HepG2 (cell line): ENCODE results near the gene NACC2. TPM values are rescaled to one million over a fixed set of nuclear protein-coding genes. Genes with fewer than 3 reads are reported as not detected.
A peak's percentile ranks its signal among the peaks of the same experiment; 100 is the strongest.

Experiments
- ATAC-seq: fragments of 200-7000 bp; cut with Tn5 transposase; 3 replicates; pipeline ENCODE4 v1.9.1; 2020; ENCODE audit warnings: mild to moderate bottlenecking, moderate library complexity
- BruUV-seq: library from RNA; stranded (reverse); fragments of 400-500 nt; replicated peaks from 2 replicates; lab custom pipeline; 2021; lab: Mats Ljungman, UMichigan
- CTCF ChIA-PET: fragments of 300-600 bp; formaldehyde crosslinking; extraction: SDS; loops from one replicate; lab custom pipeline; 2021; ENCODE audit warnings: low total read pairs, inconsistent platforms, low intra/inter-chr PET ratio; lab: Yijun Ruan, JAX
- POLR2A ChIA-PET: fragments of 350-600 bp; sonication (Branson Sonifier 250); formaldehyde crosslinking; loops from one replicate; lab custom pipeline; 2020; ENCODE audit warnings: antibody characterized with exemption, inconsistent platforms; lab: Yijun Ruan, JAX
- DNase-seq: peaks from one replicate; pipeline ENCODE4 v3.0.0-alpha.2; 2015; ENCODE audit warnings: low spot score
- FAIRE-seq: peaks from 3 replicates; lab custom pipeline; 2011; peaks lifted over from hg19 to GRCh38; lab: Jason Lieb, UNC
- H2AFZ ChIP-seq: one replicate; pipeline ENCODE4 v1.6.1; 2011; ENCODE audit warnings: low read length, inconsistent platforms
- H3K27ac ChIP-seq: fragments of 300-600 bp; 3 replicates; pipeline ENCODE4 v1.8.0; 2011; ENCODE audit warnings: mixed run types, mild to moderate bottlenecking, mixed read lengths, low read length, inconsistent platforms; ENCODE audit not compliant: insufficient read depth; ENCODE audit errors: extremely low read length
- H3K27me3 ChIP-seq, 2 experiments: fragments of 200-600 bp in 1 of 2; 2 replicates in 1 of 2; 3 replicates in 1 of 2; pipeline versions ENCODE4 v1.6.0 to v1.8.0; 2011; ENCODE audit warnings: low read length in 2 of 2, mild to moderate bottlenecking in 2 of 2, moderate library complexity in 2 of 2, inconsistent platforms in 1 of 2; ENCODE audit not compliant: insufficient read depth in 2 of 2, control insufficient read depth in 1 of 2
- H3K36me3 ChIP-seq, 2 experiments: fragments of 200-600 bp in 1 of 2; replicated peaks in 1 of 2; 2 replicates in 1 of 2; 3 replicates in 1 of 2; pipeline versions ENCODE4 v1.5.1 to v1.8.0; 2011; ENCODE audit warnings: low read length in 2 of 2, inconsistent platforms in 1 of 2; ENCODE audit not compliant: insufficient read depth in 2 of 2, control insufficient read depth in 1 of 2
- H3K4me1 ChIP-seq: 2 replicates; pipeline ENCODE4 v1.5.1; 2012; ENCODE audit warnings: low read length, inconsistent platforms; ENCODE audit not compliant: insufficient read depth
- H3K4me2 ChIP-seq: 2 replicates; pipeline ENCODE4 v1.6.0; 2011; ENCODE audit warnings: low read depth, low read length, inconsistent platforms
- H3K4me3 ChIP-seq, 3 experiments: fragments of 200-600 bp in 1 of 3; sonication (generic), shearing (Covaris generic) in 1 of 3; replicated peaks in 1 of 3; 2 replicates each; pipeline ENCODE4 v1.5.1; 2011 to 2016; ENCODE audit warnings: low read length in 3 of 3, inconsistent platforms in 2 of 3, low read depth in 2 of 3, mild to moderate bottlenecking in 2 of 3, control low read depth in 1 of 3, mixed read lengths in 1 of 3; ENCODE audit not compliant: insufficient read depth in 1 of 3
- H3K79me2 ChIP-seq: one replicate; pipeline ENCODE4 v1.6.1; 2011; ENCODE audit warnings: low read length, inconsistent platforms; ENCODE audit not compliant: insufficient read depth
- H3K9ac ChIP-seq: 2 replicates; pipeline ENCODE4 v1.6.0; 2011; ENCODE audit warnings: mild to moderate bottlenecking, low read depth, low read length, inconsistent platforms; ENCODE audit not compliant: insufficient read depth
- H3K9me3 ChIP-seq: 2 replicates; pipeline ENCODE4 v1.5.1; 2012; ENCODE audit warnings: mild to moderate bottlenecking, low read length
- H4K20me1 ChIP-seq: 2 replicates; pipeline ENCODE4 v1.6.0; 2011; ENCODE audit warnings: inconsistent platforms, mild to moderate bottlenecking, low read length, moderate library complexity; ENCODE audit not compliant: insufficient read depth
- ADNP ChIP-seq: sonication (generic); formaldehyde crosslinking; IDR thresholded peaks from 2 replicates; pipeline ENCODE4 v1.4.0; 2020; ENCODE audit warnings: missing genetic modification reagents
- CBX2 ChIP-seq, 2 experiments: fragments of 200-600 bp in 1 of 2; sonication (generic); formaldehyde crosslinking in 1 of 2; IDR thresholded peaks; 2 replicates each; pipeline versions ENCODE4 v1.7.0 to v1.8.1; 2018 to 2022; ENCODE audit warnings: low read depth in 2 of 2, low read length in 1 of 2, mild to moderate bottlenecking in 1 of 2, missing genetic modification reagents in 1 of 2
- FOXJ3 ChIP-seq: sonication (generic); formaldehyde crosslinking; IDR thresholded peaks from 2 replicates; pipeline ENCODE4 v1.4.0; 2020; ENCODE audit warnings: missing genetic modification reagents, mild to moderate bottlenecking, borderline replicate concordance
- GABPA ChIP-seq, 2 experiments: IDR thresholded peaks; 2 replicates each; pipeline ENCODE4 v1.6.1; 2011 to 2016; ENCODE audit warnings: low read depth in 2 of 2, low read length in 1 of 2, missing biosample characterization in 1 of 2, missing genetic modification characterization in 1 of 2
- NCOA1 ChIP-seq: sonication (generic); formaldehyde crosslinking; IDR thresholded peaks from 2 replicates; pipeline ENCODE4 v1.9.0; 2021; ENCODE audit warnings: missing genetic modification reagents
- ZBTB42 ChIP-seq: sonication (generic); formaldehyde crosslinking; IDR thresholded peaks from 2 replicates; pipeline ENCODE4 v1.5.0; 2020; ENCODE audit warnings: mild to moderate bottlenecking, missing genetic modification reagents
- ZNF280B ChIP-seq: sonication (generic); formaldehyde crosslinking; IDR thresholded peaks from 2 replicates; pipeline ENCODE4 v1.5.0; 2020; ENCODE audit warnings: missing genetic modification reagents, mild to moderate bottlenecking, borderline replicate concordance
- ZNF3 ChIP-seq: IDR thresholded peaks from 2 replicates; pipeline ENCODE4 v1.7.0; 2017; ENCODE audit warnings: inconsistent platforms
- WGBS: methylation state at CpG from one replicate; pipeline ENCODE4 v1.1.6; 2017; ENCODE audit warnings: low lambda C conversion rate; 5-methylcytosine and 5-hydroxymethylcytosine counted together
- in situ Hi-C: cut with HindIII; loops from 2 replicates; pipeline ENCODE4 v1.10.0; 2017; ENCODE audit warnings: low pct_unique_long_range_greater_than_20kb; ENCODE audit not compliant: extremely low pct_ligation_motif_present
- intact Hi-C: fragments of 100-400 bp; cut with micrococcal nuclease; formaldehyde crosslinking; loops from one replicate; pipeline ENCODE4 v1.10.0; 2022; ENCODE audit not compliant: unreplicated experiment
- polyA plus RNA-seq, 8 experiments: library from polyadenylated mRNA; depleted of rRNA in 3 of 8; stranded (reverse) in 7 of 8; unstranded in 1 of 8; fragments of >200 nt; fragmentation: Illumina TruSeq in 4 of 8; extraction: Trizol in 4 of 8; gene quantifications; 2 replicates each; pipeline versions ENCODE4 v1.2.1 to v1.2.3, GENCODE V29; 2011 to 2016; ENCODE audit warnings: low read depth in 4 of 8, missing spikeins in 1 of 8, mixed read lengths in 1 of 8; ENCODE audit not compliant: insufficient read depth in 1 of 8
- total RNA-seq, 5 experiments: library from RNA; depleted of rRNA; stranded (reverse); fragments of >200 nt; fragmentation: Illumina TruSeq; extraction: Trizol; gene quantifications; 2 replicates each; pipeline ENCODE4 v1.2.3, GENCODE V29; 2016; ENCODE audit warnings: low read depth in 1 of 5
- TF ChIP-seq, protein P1 (sequence below): IDR thresholded peaks from 2 replicates; pipeline ENCODE4 v1.6.1; 2012; ENCODE audit warnings: low read depth, low read length, improper control_type of control experiment

Gene NACC2
- total and polyA plus RNA-seq, 2 of the 13 experiments (the other 11 are each of a cell fraction or from before 2014, with no cell fraction given), result 5.9 to 12.3 TPM

GRCh38 chr9:136090768-136091581 is 4.1 kb downstream of the NACC2 start (continued):
- no peak for TF ChIP-seq CBX2 (IDR thresholded peaks at IDR 0.05; ENCODE audit: low read depth, low read length)
- no peak for TF ChIP-seq CBX2 (CRISPR knock-in tag; IDR thresholded peaks at IDR 0.05; ENCODE audit: low read depth)
- 0 out of 2 replicates have a peak, but pooled peaks have one; percentile 53 for TF ChIP-seq ZNF280B (CRISPR knock-in tag)
- no peak for TF ChIP-seq NCOA1 (CRISPR knock-in tag)
- no peak for TF ChIP-seq FOXJ3 (CRISPR knock-in tag)
- no peak for TF ChIP-seq ZBTB42 (CRISPR knock-in tag)

DNA sequence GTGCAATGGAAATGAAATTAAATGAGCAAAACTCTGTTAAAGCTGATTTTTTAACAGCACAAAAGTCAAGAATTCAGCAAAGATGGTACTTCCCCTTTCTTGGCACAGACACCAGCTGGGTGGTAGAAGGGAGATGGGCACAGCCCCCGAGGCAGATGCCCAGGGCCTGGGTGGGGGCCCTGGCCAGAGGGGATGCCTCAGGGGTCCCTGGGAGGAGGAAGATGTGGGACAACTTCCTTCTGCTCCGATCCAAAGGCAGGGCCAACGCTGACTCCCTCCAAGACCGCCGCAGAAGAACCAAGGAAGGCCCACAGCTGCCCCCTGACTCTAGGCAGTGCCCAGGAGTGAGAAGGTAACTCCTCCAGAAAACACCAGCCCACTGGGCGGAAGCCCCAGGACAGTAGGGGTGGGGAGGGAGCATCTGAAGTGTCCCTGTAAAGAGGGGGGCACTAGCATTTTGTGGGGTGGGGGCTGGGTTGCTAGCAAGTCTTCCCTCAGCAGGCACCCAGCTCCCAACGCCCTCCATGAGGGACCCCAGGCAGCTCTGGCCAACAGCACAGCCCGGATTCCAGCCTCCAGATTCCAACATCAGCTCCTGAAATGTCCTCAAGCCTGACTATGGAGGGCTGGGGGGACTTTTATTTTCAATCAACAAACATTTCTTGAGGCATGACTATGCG is 4.9 kb downstream of the NACC2 start:
- CTCF ChIA-PET, result interaction anchor here (0.9 to 1.6 kb wide), 2 partner anchors 33 to 123 kb away, joined by 3 to 8 read pairs; no protein-coding TSS in a partner anchor
- intact Hi-C loops, result loop anchor here (5.0 kb wide), 1 partner anchor 38 kb away; no protein-coding TSS in a partner anchor

More for the DNA sequence above, 4.9 kb downstream of the NACC2 start:
- Histone ChIP-seq H3K4me1 (peaks cover 36% of the 10 kb centered on the region), H3K36me3 (0 out of 5 replicates have a peak, but pooled peaks cover 3 to 5% of the 10 kb centered on the region in 2 experiments), H3K9me3 (no peaks in the 10 kb centered on the region), H3K4me3 (no peak overlapping the region), H3K27me3 (no peaks in the 10 kb centered on the region), H3K27ac (no peak overlapping the region), H3K79me2 (peaks cover 84% of the 10 kb centered on the region), H3K4me2 (no peak overlapping the region), H3K9ac (no peak overlapping the region), H4K20me1 (peaks cover 41% of the 10 kb centered on the region; the same call in 1 of the 2 replicates), H2AFZ (no peak overlapping the region)
- no peak for DNase-seq
- no peak for FAIRE-seq
- ATAC-seq, result no peak
- in situ Hi-C loops, result no loop called here
- no TSS peak for BruUV-seq
- TF ChIP-seq, protein P1, sequence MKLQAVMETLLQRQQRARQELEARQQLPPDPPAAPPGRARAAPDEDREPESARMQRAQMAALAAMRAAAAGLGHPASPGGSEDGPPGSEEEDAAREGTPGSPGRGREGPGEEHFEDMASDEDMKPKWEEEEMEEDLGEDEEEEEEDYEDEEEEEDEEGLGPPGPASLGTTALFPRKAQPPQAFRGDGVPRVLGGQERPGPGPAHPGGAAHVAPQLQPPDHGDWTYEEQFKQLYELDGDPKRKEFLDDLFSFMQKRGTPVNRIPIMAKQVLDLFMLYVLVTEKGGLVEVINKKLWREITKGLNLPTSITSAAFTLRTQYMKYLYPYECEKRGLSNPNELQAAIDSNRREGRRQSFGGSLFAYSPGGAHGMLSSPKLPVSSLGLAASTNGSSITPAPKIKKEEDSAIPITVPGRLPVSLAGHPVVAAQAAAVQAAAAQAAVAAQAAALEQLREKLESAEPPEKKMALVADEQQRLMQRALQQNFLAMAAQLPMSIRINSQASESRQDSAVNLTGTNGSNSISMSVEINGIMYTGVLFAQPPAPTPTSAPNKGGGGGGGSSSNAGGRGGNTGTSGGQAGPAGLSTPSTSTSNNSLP, result no peak
- TF ChIP-seq GABPA (IDR thresholded peaks at IDR 0.05; ENCODE audit: low read depth, low read length) (no peak), GABPA (CRISPR knock-in tag; IDR thresholded peaks at IDR 0.05; ENCODE audit: low read depth) (no peak), ZNF3 (CRISPR knock-in tag) (0 out of 2 replicates have a peak, but pooled peaks have one; percentile 19), ADNP (CRISPR knock-in tag) (no peak)
- 87% methylated on average over 6 of the region's 9 CpGs for WGBS
- POLR2A ChIA-PET, result interaction anchor here (1.0 kb wide), 1 partner anchor 29 kb away, joined by 3 read pairs; no protein-coding TSS in a partner anchor
